GM08714 (cell line): ENCODE measurements around the gene NOL4L.
A peak's percentile ranks its signal among the peaks of the same experiment; 100 is the strongest.

ENCODE experiments used
- H3K4me3 ChIP-seq: fragments of 200-500 bp; sonication (Bioruptor generic); 2 replicates; pipeline ENCODE4 v1.5.1; 2014; ENCODE audit warnings: mild to moderate bottlenecking, low read length, inconsistent platforms
- ZNF274 ChIP-seq: IDR thresholded peaks from 2 replicates; pipeline ENCODE4 v1.6.1; 2012; ENCODE audit warnings: mild to moderate bottlenecking, low read depth, low read length

The NOL4L gene

DNA sequence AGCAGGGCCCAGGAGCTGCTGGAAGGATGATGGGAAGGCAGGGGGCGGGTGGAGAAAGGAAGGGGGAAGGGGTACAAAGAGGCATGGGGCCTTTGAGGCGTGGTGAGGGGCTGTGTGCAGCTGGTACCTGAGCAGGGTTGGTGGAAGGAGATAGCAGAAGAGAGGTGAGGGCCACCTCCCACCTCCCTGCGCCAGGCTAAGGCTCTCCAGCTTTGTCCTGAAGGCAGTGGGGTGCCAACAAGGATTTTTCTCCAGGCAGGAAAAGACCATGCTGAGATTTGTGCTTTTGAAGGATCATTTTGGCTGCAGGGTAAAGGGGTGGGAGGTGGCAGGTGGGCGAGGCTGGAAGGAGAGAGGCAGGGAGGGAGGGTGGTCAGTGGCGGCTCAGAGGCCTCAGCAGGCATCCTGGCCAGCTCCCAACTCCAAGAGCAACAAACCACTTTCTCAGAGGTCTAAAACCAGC, 40.8 kb downstream of the NOL4L start:
- TF ChIP-seq ZNF274, result no peak
- H3K4me3 ChIP-seq, result no peak overlapping the region

DNA sequence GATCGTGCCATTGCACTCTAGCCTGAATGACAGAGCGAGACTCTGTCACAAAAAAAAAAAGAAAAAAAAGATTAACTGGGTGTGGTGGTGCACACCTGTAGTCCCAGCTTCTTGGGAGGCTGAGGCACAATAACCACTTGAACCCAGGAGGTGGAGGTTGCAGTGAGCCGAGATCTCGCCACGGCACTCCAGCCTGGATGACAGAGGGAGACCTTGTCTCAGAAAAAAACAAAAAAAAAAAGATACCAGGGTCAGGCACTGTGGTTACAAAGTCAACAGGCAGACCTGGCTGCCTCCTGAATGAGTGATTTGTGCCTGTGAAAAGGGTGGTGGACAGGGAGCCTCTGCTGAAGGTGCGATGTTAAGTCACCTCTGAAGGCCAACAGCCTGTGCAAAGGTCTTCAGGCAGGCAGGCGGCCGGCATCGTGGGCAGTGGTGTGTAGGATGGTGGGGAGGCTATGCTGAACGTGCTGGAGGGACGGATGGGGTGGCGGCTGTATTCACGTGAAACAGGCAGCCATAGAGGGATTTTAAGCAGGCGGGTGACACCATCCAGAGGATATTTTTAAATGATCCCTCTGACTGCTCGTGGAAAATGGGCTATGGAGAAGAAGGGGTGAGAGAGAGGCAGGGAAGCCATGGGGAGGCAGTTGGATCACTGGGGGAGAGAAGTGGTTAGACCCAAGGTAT, 41.4 kb downstream of the NOL4L start:
- TF ChIP-seq ZNF274, result no peak

DNA sequence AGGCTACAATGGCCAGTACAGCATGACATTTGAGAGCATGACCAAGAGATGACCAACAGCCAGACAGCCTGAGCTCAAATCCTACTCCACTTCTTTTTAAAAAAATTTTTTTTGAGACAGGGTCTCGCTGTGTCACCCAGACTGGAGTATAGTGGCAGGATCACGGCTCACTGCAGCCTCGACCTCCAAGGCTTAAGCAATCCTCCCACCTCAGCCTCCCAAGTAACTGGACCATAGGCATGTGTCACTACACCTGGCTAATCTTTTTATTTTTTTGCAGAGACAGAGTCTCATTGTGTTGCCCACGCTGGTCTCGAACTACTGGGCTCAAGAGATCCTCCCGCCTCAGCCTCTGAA, 42.9 kb downstream of the NOL4L start:
- H3K4me3 ChIP-seq, result no peak overlapping the region
- no peak for TF ChIP-seq ZNF274

More for the DNA sequence above, 41.4 kb downstream of the NOL4L start:
- H3K4me3 ChIP-seq, result no peak overlapping the region

DNA sequence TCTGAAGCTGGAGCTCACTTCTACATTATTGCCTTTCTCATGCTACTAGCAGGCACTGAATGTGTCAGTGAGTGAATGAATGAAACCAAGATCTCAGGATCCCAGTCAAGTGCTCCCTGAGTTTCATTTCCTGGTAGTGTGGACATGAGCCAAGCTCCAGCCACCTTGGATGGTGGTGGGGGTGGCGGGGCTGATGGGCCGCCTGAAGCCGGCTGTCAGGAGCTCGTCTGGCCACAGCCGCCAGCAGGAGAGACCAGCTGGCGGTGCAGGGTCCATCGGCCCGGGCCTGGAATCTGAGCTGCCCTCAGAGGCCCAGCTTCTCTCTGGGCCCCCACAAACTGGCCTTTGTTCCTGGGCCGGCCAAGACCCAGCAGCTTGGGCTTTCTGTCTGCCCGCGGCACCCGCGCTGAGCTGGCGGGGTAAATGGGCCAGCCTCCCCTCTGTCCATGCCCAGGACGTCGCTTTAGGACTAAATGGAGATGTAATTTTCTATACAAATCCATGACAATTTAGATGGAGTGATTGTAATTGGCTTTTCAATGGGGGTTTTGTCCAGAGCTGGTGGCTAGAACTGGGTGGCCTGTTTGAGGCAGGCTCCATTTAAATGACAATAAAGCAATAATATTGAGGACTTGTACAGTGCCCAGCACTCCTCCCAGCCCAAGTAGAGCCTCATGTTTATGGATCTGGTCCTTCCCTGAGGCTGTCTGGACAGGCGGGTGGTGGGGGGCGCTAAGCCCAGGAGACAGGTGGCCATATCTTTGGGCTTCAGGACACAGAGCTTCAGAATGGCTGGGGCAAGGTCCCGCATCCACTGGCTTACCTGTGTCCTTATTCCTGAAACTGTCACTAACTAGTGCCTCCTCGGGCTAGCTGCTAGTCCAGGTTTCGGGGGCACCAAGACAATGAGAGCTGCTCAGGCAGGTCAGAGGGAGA, 43.5 kb downstream of the NOL4L start:
- no peak for TF ChIP-seq ZNF274
- no peak overlapping the region for H3K4me3 ChIP-seq

DNA sequence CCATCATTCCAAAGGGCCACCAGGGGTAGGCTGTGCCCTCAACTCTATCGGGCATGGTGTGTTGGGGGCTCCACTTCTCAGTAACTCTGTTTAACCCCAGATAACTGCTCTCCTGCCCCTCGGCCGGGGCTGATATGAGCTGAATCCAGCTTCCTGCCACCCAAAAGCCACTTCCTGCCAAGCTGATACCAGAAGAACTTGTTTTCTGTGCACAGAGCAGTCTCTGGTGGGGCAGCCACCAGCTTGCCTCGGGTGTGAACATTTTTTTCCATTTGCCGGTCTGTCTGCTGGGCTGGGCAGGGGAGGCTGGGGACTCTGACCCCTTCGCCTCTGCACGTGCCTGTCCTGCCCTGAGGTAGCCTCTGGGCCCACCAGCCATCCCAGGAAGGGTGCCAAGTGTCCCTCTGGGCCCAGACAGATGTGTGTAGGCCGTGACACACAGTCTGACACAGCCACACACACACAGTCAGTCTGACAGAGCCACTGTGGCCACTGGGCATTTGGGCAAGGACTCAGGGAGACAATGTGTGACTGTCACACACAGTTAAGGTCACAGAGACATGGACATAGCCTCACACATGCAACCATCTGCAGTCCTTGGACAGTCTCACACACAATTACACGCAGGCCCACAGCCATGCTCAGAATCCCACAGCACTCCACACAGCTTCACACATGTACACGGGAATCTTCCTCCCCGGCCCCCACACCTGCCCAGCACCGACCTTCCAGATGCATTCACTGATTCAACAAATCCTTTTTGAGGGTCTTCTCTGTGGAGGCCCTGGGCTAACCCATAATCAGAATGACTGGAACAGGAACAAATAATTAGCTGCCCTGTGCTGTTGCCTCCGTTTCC, 45.1 kb downstream of the NOL4L start:
- H3K4me3 ChIP-seq, result no peak overlapping the region
- no peak for TF ChIP-seq ZNF274

DNA sequence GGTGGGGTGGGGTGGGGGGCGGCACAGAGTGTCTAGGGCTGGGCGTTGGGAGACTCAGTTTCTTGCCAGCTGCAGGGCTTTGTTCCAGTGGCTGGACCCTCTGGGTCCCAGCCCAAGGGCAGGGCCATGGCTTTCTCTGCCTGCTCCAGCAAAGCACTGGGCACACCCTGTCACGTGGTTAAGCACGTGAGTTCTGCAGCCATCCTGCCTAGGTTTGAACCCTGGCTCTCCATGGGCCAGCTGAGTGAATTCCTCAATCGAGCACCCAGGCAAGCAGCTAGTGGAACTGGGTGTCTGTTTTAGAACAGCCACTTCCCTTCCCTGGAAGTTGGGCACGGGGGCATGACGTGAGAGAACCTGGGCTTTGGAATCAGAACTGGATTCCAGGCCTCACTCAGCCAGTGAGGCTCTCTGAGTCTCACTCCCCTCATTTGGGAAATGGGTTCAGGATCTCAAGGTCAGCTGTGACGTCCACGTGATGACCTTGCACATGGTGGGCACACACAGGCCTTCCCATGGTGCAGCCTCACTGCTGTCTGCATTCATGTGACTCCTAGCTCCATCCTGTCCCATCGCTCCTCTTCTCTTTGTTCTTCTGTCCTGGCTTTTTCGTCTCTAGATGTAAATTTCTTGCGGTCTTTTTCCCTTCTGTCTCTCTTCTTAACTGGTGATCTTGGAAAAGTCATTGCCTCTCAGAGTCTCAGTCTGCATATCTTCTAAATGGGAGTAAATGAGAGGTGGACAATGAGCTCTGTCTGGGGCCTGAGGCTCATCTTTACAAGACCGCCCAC, 45.9 kb downstream of the NOL4L start:
- H3K4me3 ChIP-seq, result no peak overlapping the region

DNA sequence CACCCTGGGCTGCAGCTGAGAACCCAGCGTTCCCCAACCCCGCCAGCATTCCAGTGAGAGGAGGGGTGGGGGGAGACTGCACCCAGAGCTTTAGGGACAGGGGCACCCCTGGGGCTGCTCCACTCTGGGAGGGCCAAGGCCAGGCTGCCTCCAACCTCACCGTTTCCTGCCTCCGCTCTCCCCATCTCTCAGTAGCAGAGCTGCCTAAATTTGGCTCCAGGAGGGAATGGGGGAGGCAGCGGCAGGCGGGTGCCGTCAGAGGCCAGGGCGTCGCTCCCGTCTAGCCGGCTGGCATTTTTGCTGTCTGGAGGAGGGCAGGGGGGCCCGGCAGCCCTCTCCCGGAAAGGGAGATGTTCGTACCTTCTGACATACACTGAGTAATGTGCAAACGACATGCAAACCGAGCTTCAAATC, 46.6 kb downstream of the NOL4L start:
- no peak for TF ChIP-seq ZNF274
- no peak overlapping the region for H3K4me3 ChIP-seq

More for the DNA sequence above, 45.9 kb downstream of the NOL4L start:
- TF ChIP-seq ZNF274, result no peak

DNA sequence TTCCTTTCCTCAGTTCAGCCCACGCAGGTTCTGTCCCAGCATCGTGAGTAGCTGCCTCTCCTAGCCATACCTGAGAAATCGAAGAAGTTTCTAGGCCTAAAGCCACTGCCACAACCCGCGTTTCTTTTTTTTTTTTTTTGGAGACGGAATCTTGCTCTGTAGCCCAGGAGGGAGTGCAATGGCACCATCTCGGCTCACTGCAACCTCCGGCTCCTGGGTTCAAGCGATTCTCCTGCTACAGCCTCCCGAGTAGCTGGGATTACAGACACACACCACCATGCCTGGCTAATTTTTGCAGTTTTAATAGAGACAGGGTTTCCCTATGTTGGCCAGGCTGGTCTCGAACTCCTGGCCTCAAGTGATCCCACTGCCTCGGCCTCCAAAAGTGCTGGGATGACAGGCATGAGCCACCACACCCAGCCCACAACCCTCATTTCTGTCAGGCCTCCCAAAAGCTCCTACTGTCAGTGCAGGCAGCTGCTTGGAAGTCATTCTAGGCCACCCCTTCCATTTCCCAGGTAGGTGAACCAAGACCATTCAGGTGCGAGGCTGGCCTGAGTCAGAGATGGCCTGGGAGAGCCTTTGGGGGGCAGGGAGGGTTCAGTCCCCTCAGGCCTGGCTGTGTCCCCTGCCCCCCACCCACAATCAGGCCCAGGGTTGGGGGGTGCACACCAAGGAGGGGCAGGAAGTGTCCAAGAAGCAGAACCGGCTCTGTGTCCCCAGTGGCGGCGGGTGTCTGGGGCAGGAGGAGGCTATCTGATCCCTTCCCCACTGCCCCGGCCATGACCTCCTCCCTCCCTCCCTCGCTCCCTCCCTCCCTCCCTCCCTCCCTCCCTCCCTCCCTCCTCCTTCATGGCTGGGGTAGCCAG, 47.2 kb downstream of the NOL4L start:
- TF ChIP-seq ZNF274, result no peak
- H3K4me3 ChIP-seq, result no peak overlapping the region

DNA sequence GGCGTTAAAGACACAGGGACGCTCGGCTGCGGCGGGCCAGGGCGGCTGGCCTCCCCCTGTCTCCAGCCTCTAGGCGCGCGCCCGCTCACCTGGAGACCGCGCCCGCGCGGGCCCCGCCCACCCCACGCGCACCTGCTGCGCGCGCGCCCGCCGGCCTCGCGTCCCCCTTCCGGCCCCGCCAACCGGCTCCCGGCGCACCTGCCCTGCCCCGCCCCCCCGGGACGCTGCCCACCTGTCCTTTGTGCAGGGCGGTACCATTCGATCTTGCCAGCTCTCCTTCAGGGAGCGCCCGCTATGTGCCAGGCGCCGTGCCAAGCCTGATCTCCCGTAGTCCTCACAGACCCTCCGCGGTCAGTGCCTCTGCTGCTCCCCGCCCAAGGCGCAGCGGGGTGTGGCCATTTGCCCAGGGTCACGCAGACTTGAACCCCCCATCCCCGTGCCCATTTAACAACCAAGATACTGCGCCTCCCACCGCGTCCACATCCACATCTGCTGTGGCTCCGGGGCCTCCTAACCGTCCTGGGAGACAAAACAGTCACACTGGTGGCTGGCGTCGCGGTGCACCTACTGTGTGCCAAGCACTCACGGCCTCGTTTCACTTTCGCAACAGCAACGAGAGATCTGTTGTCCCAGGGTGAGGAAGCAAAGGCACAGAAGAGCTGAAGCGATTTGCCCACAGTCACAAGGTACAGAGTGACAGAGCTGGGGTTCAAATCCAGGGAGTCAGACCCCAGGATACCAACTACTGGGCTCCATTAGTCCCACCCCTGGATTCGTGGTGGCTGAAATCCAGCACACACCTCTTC, 48.1 kb downstream of the NOL4L start:
- TF ChIP-seq ZNF274, result no peak
- peak overlapping the region; percentile 42; the same call in 1 of the 2 replicates for H3K4me3 ChIP-seq

DNA sequence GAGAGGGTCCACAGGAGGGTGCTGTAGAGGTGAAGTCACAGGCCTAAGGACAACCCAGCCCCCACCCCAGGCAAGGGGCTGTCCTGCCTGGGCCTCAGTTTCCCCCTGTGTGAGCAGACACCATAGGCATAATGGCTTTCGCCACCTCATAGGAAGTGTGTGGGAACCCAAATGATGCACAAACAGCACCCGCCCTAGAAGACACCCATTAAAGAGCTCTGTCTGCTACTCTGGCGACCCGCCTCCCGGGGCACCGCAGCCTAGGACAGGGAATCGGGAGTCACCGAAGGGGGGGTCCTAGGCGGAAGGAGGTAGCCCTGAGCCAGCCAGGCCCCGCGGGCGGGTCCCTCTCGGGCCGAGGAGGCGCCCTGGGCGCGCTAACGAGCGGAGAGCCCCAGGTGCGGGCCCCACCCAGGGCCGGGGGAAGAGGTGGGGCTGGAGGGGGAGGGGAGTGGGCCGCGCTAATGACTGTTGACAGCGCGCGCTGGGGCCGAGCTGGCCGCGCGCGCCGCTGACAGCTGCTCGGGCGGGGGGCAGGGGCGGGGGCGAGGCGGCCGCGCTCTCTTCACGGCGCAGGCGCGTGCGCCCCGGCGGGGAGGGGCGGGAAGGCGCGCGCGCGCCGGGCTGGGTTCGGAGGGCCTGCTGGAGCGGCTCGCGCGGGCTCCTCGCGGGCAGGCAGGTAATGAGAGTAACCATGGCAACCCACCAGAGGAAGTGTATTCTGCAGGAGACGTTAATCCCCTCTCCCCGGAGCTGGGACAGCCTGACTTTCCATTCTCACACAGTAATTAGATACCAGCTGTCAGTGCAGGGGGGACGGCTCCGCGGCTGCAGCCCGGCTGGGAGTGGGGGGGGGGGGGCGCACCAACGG, 48.9 kb downstream of the NOL4L start:
- peak overlapping the region; percentile 55; the same call in 1 of the 2 replicates for H3K4me3 ChIP-seq
- TF ChIP-seq ZNF274, result no peak
